Spleen (tissue), 11 donors: ENCODE data around the gene NCBP2L. TPM values are rescaled to one million over a fixed set of nuclear protein-coding genes. Genes with fewer than 3 reads are reported as not detected.

ENCODE experiments used
- DNase-seq: peaks from one replicate; pipeline ENCODE4 v3.0.0-alpha.2; 2020
- H3K27ac ChIP-seq, 8 donors: fragments of 200-600 bp; sonication (generic) in 7 of 8; 1 replicate in 4 of 8; 2 replicates in 4 of 8; pipeline versions ENCODE4 v1.5.0 to v1.8.0; 2016 to 2021; ENCODE audit warnings: inconsistent platforms in 4 of 8, mild to moderate bottlenecking in 4 of 8, moderate library complexity in 1 of 8
- H3K27me3 ChIP-seq, 7 donors: fragments of 200-600 bp; sonication (generic) in 6 of 7; replicated peaks in 1 of 7; 1 replicate in 4 of 7; 2 replicates in 3 of 7; pipeline versions ENCODE4 v1.5.0 to v1.8.0; 2016 to 2021; ENCODE audit warnings: inconsistent platforms in 3 of 7, mild to moderate bottlenecking in 1 of 7
- H3K36me3 ChIP-seq, 6 donors: fragments of 200-600 bp; sonication (generic) in 5 of 6; 1 replicate in 4 of 6; 2 replicates in 2 of 6; pipeline versions ENCODE4 v1.5.0 to v1.8.0; 2016 to 2021; ENCODE audit warnings: inconsistent platforms in 2 of 6
- H3K4me1 ChIP-seq, 6 donors: fragments of 200-600 bp; sonication (generic) in 5 of 6; 1 replicate in 3 of 6; 2 replicates in 3 of 6; pipeline versions ENCODE4 v1.5.0 to v1.8.0; 2016 to 2021; ENCODE audit warnings: inconsistent platforms in 3 of 6
- H3K4me3 ChIP-seq, 8 donors: fragments of 200-600 bp; sonication (generic) in 7 of 8; 1 replicate in 4 of 8; 2 replicates in 4 of 8; pipeline versions ENCODE4 v1.5.0 to v1.8.0; 2016 to 2021; ENCODE audit warnings: inconsistent platforms in 4 of 8, mild to moderate bottlenecking in 4 of 8, moderate library complexity in 2 of 8
- H3K9me3 ChIP-seq, 8 donors: fragments of 200-600 bp; sonication (generic) in 7 of 8; 1 replicate in 4 of 8; 2 replicates in 4 of 8; pipeline versions ENCODE4 v1.5.0 to v1.8.0; 2016 to 2021; ENCODE audit warnings: inconsistent platforms in 4 of 8
- CTCF ChIP-seq, 11 experiments: fragments of 200-600 bp in 7 of 11; fragments of 450-650 bp in 4 of 11; sonication (generic) in 4 of 11; IDR thresholded peaks in 8 of 11; conservative IDR thresholded peaks in 3 of 11; 1 replicate in 7 of 11; 2 replicates in 4 of 11; pipeline versions ENCODE4 v1.4.0 to v1.8.0; 2016 to 2021; ENCODE audit warnings: antibody characterized with exemption in 11 of 11, inconsistent platforms in 4 of 11, mild to moderate bottlenecking in 1 of 11
- POLR2A ChIP-seq, 3 donors: fragments of 450-650 bp; IDR thresholded peaks; one replicate each; pipeline ENCODE4 v1.5.1; 2017; ENCODE audit warnings: antibody characterized with exemption in 3 of 3, mild to moderate bottlenecking in 1 of 3
- POLR2AphosphoS5 ChIP-seq, 3 donors: sonication (generic); formaldehyde crosslinking; IDR thresholded peaks; one replicate each; pipeline ENCODE4 v1.5.1; 2017; ENCODE audit warnings: antibody characterized with exemption in 3 of 3
- WGBS, 5 donors: extraction: QIAGEN DNeasy Blood & Tissue Kit in 3 of 5; methylation state at CpG; one replicate each; pipeline versions ENCODE4 v1.1.5 to v1.1.7; 2013 to 2018; 5-methylcytosine and 5-hydroxymethylcytosine counted together
- intact Hi-C: fragments of 100-400 bp; cut with DNase I; formaldehyde crosslinking; loops from one replicate; pipeline ENCODE4 v1.15.0; 2023; ENCODE audit warnings: low total_unique reads
- polyA plus RNA-seq, 3 donors: library from polyadenylated mRNA; stranded (reverse); fragments of 200-250 nt; gene quantifications; one replicate each; pipeline ENCODE4 v1.2.1, GENCODE V29; 2013
- total RNA-seq, 7 donors: library from RNA; depleted of rRNA in 3 of 7; stranded (reverse); fragments of >200 nt in 3 of 7; fragmentation: NEBNext Ultra II Directional in 4 of 7; extraction: Animal tissue kit (Norgen Biotek cat#: 25700) in 4 of 7; gene quantifications; one replicate each; pipeline versions ENCODE4 v1.1.0 to v1.2.1, GENCODE V29; 2016 to 2021
- donor health status: healthy with polysubstance abuse.
- donor health status: DM: no; HTN: no; CAD: no; lungs with moderate emphysema.
- donor health status: DM: no; HTN: no; CAD: no.
- donor health status: Bipolar disorder and iron deficiency.
- donor health status: healthy.
- donor health status: DM: no; HTN: no; CAD: no.
- donor health status: DM: yes; HTN: yes; CAD: no.

Gene NCBP2L
- total and polyA plus RNA-seq, 10 donors = 0.03 to 0.06 TPM; not detected in 8

- 58 to 74% (median 60%) methylated on average over 2 to 4 of the region's 4 CpGs for WGBS, 5 donors
- Histone ChIP-seq H3K4me1 (peaks cover 0 to 8% (median 0%) of the 10 kb centered on the region in 6 donors), H3K27me3 (peaks cover 0 to 34% (median 0%) of the 10 kb centered on the region in 7 donors), H3K36me3 (no peaks in the 10 kb centered on the region), H3K9me3 (no peaks in the 10 kb centered on the region), H3K4me3 (no peak overlapping the region), H3K27ac (peak overlapping the region in 1 of 8 donors; percentile 86)
- no peak for DNase-seq
- intact Hi-C loops = no loop called here
- TF ChIP-seq POLR2AphosphoS5 (IDR thresholded peaks at IDR 0.05) = no peak
- no peak for TF ChIP-seq POLR2A (IDR thresholded peaks at IDR 0.05)
- no peak for TF ChIP-seq CTCF (IDR thresholded peaks at IDR 0.05 in 8 of 11, conservative IDR thresholded peaks at IDR 0.05 in 3 of 11)
Measured at GRCh38 chrX:107827852-107828251, 50.3 kb downstream of the NCBP2L start.

GRCh38 chrX:107829878-107830277 lies 52.3 kb downstream of the NCBP2L start:
- DNase-seq = no peak
- H3K4me3 ChIP-seq = no peak overlapping the region
- H3K36me3 ChIP-seq = no peaks in the 10 kb centered on the region
- peaks cover 0 to 8% (median 0%) of the 10 kb centered on the region in 6 donors for H3K4me1 ChIP-seq
- H3K27me3 ChIP-seq = peaks cover 0 to 32% (median 0%) of the 10 kb centered on the region in 7 donors
- TF ChIP-seq POLR2A (IDR thresholded peaks at IDR 0.05) = no peak
- no peak for TF ChIP-seq POLR2AphosphoS5 (IDR thresholded peaks at IDR 0.05)
- no peak for TF ChIP-seq CTCF (IDR thresholded peaks at IDR 0.05 in 8 of 11, conservative IDR thresholded peaks at IDR 0.05 in 3 of 11)
- no peaks in the 10 kb centered on the region for H3K9me3 ChIP-seq
- H3K27ac ChIP-seq = no peak overlapping the region
- WGBS, 5 donors = 64 to 100% (median 90%) methylated on average over 1 of the region's 1 CpG
- intact Hi-C loops = no loop called here

- WGBS, 5 donors = 59 to 85% (median 71%) methylated on average over 4 to 7 of the region's 7 CpGs
- Histone ChIP-seq H3K36me3 (no peaks in the 10 kb centered on the region), H3K27ac (no peak overlapping the region), H3K4me3 (no peak overlapping the region), H3K27me3 (peaks cover 0 to 19% (median 0%) of the 10 kb centered on the region in 7 donors), H3K4me1 (peaks cover 0 to 4% (median 0%) of the 10 kb centered on the region in 6 donors), H3K9me3 (no peaks in the 10 kb centered on the region)
- intact Hi-C loops = no loop called here
- DNase-seq = no peak
- TF ChIP-seq POLR2AphosphoS5 (IDR thresholded peaks at IDR 0.05) = no peak
- no peak for TF ChIP-seq CTCF (IDR thresholded peaks at IDR 0.05 in 8 of 11, conservative IDR thresholded peaks at IDR 0.05 in 3 of 11)
- TF ChIP-seq POLR2A (IDR thresholded peaks at IDR 0.05) = no peak
Measured at GRCh38 chrX:107831071-107831730, 53.7 kb downstream of the NCBP2L start.

- no peak overlapping the region for H3K4me3 ChIP-seq
- intact Hi-C loops = no loop called here
Measured at GRCh38 chrX:107834275-107835201, 57.0 kb downstream of the NCBP2L start.

More at GRCh38 chrX:107834275-107835201, 57.0 kb downstream of the NCBP2L start:
- Histone ChIP-seq H3K9me3 (no peaks in the 10 kb centered on the region), H3K36me3 (no peaks in the 10 kb centered on the region), H3K27me3 (peaks cover 0 to 4% (median 0%) of the 10 kb centered on the region in 7 donors), H3K27ac (no peak overlapping the region), H3K4me1 (no peaks in the 10 kb centered on the region)
- no peak for TF ChIP-seq POLR2AphosphoS5 (IDR thresholded peaks at IDR 0.05)
- TF ChIP-seq POLR2A (IDR thresholded peaks at IDR 0.05) = no peak
- TF ChIP-seq CTCF (IDR thresholded peaks at IDR 0.05 in 8 of 11, conservative IDR thresholded peaks at IDR 0.05 in 3 of 11) = no peak
- 75 to 83% (median 81%) methylated on average over 3 of the region's 3 CpGs for WGBS, 5 donors
- DNase-seq = no peak
